Suprapubic skin (tissue), 4 donors: ENCODE data around the gene CACNG7. TPM values are rescaled to one million over a fixed set of nuclear protein-coding genes. Genes with fewer than 3 reads are reported as not detected.

Source experiments
- DNase-seq, 2 donors: peaks; one replicate each; pipeline ENCODE4 v3.0.0-alpha.2; 2019; ENCODE audit warnings: low spot score in 2 of 2
- H3K27ac ChIP-seq: fragments of 200-600 bp; sonication (generic); one replicate; pipeline ENCODE4 v1.5.1; 2019
- H3K27me3 ChIP-seq: fragments of 200-600 bp; sonication (generic); one replicate; pipeline ENCODE4 v1.5.1; 2019
- H3K36me3 ChIP-seq: fragments of 200-600 bp; sonication (generic); one replicate; pipeline ENCODE4 v1.5.1; 2019
- H3K4me1 ChIP-seq: fragments of 200-600 bp; sonication (generic); one replicate; pipeline ENCODE4 v1.5.1; 2019
- H3K4me3 ChIP-seq: fragments of 200-600 bp; sonication (generic); one replicate; pipeline ENCODE4 v1.5.1; 2019; ENCODE audit warnings: mild to moderate bottlenecking
- H3K9me3 ChIP-seq: fragments of 200-600 bp; sonication (generic); one replicate; pipeline ENCODE4 v1.5.1; 2019
- EP300 ChIP-seq: sonication (generic); formaldehyde crosslinking; IDR thresholded peaks from one replicate; pipeline ENCODE4 v1.6.1; 2017; ENCODE audit warnings: antibody characterized with exemption
- POLR2A ChIP-seq, 2 donors: fragments of 450-650 bp; IDR thresholded peaks; one replicate each; pipeline ENCODE4 v1.6.1; 2017; ENCODE audit warnings: antibody characterized with exemption in 2 of 2, mild to moderate bottlenecking in 2 of 2, moderate library complexity in 2 of 2
- POLR2AphosphoS5 ChIP-seq, 3 donors: sonication (generic); formaldehyde crosslinking; IDR thresholded peaks; one replicate each; pipeline ENCODE4 v1.6.1; 2017; ENCODE audit warnings: antibody characterized with exemption in 3 of 3
- WGBS: methylation state at CpG from one replicate; pipeline ENCODE4 v1.1.5; 2018; 5-methylcytosine and 5-hydroxymethylcytosine counted together
- total RNA-seq, 4 donors: library from RNA; depleted of rRNA; stranded (reverse); fragments of >200 nt; gene quantifications; one replicate each; pipeline ENCODE4 v1.1.0, GENCODE V29; 2016
- TF ChIP-seq, protein P1 (sequence below), 2 donors: fragments of 200-600 bp in 1 of 2; fragments of 450-650 bp in 1 of 2; sonication (generic) in 1 of 2; IDR thresholded peaks; one replicate each; pipeline ENCODE4 v1.5.1; 2016 to 2019; ENCODE audit warnings: antibody characterized with exemption in 2 of 2, mild to moderate bottlenecking in 1 of 2, moderate library complexity in 1 of 2

The CACNG7 gene
- total RNA-seq, 4 donors from 2014 or later = not detected

DNA sequence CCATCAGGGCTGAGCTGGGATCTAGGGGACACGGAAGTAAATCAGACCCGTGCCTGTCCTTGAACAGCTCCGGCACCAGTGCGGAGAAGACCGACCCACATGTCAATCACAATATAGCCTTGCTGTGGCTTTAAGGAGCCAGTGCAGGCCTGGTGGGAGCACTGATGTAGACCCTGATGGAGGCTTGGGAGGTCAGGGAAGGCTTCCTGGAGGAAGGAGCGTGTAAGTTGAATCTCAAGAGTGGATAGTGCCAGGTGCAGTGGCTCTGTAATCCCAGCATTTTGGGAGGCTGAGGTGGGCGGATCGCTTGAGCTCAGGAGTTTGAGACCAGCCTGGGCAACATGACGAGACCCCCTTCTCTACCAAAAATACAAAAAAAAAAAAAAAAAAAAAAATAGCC, 42.9 kb downstream of the CACNG7 start:
- Histone ChIP-seq H3K4me1 (no peaks in the 10 kb centered on the region), H3K9me3 (no peaks in the 10 kb centered on the region), H3K4me3 (no peak overlapping the region), H3K36me3 (no peaks in the 10 kb centered on the region), H3K27ac (no peak overlapping the region), H3K27me3 (peaks cover 62% of the 10 kb centered on the region)
- DNase-seq = no peak
- 90% methylated on average over 6 of the region's 9 CpGs for WGBS
- no peak for TF ChIP-seq EP300
- TF ChIP-seq POLR2AphosphoS5 (IDR thresholded peaks at IDR 0.05) = no peak
- no peak for TF ChIP-seq POLR2A (IDR thresholded peaks at IDR 0.05)
- TF ChIP-seq, protein P1, sequence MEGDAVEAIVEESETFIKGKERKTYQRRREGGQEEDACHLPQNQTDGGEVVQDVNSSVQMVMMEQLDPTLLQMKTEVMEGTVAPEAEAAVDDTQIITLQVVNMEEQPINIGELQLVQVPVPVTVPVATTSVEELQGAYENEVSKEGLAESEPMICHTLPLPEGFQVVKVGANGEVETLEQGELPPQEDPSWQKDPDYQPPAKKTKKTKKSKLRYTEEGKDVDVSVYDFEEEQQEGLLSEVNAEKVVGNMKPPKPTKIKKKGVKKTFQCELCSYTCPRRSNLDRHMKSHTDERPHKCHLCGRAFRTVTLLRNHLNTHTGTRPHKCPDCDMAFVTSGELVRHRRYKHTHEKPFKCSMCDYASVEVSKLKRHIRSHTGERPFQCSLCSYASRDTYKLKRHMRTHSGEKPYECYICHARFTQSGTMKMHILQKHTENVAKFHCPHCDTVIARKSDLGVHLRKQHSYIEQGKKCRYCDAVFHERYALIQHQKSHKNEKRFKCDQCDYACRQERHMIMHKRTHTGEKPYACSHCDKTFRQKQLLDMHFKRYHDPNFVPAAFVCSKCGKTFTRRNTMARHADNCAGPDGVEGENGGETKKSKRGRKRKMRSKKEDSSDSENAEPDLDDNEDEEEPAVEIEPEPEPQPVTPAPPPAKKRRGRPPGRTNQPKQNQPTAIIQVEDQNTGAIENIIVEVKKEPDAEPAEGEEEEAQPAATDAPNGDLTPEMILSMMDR (IDR thresholded peaks at IDR 0.05) = no peak

DNA sequence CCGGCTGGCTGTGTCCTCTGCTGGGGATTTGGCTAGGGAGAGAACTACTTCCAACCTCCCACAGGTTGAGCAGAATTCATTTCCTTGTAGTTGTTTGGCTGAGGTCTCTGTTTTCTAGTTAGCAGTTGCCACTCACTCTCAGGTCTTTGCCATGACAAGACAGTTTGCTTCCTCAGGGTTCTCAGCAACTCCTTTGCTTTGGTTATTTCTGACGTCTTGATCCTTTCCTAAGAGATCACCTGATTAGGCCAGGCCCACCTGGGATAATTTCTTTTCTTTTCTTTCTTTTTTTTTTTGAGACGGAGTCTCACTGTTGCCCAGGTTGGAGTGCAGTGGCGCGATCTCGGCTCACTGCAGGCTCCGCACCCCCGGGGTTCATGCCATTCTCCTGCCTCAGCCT, 44.3 kb downstream of the CACNG7 start:
- 78% methylated on average over 8 of the region's 8 CpGs for WGBS
- TF ChIP-seq POLR2A (IDR thresholded peaks at IDR 0.05) = no peak
- TF ChIP-seq, protein P1 (IDR thresholded peaks at IDR 0.05) = no peak
- no peak for TF ChIP-seq EP300
- no peak for TF ChIP-seq POLR2AphosphoS5 (IDR thresholded peaks at IDR 0.05)
- no peaks in the 10 kb centered on the region for H3K4me1 ChIP-seq
- H3K27ac ChIP-seq = no peak overlapping the region
- peaks cover 68% of the 10 kb centered on the region for H3K27me3 ChIP-seq
- H3K4me3 ChIP-seq = no peak overlapping the region
- H3K9me3 ChIP-seq = no peaks in the 10 kb centered on the region
- no peaks in the 10 kb centered on the region for H3K36me3 ChIP-seq
- DNase-seq = no peak

DNA sequence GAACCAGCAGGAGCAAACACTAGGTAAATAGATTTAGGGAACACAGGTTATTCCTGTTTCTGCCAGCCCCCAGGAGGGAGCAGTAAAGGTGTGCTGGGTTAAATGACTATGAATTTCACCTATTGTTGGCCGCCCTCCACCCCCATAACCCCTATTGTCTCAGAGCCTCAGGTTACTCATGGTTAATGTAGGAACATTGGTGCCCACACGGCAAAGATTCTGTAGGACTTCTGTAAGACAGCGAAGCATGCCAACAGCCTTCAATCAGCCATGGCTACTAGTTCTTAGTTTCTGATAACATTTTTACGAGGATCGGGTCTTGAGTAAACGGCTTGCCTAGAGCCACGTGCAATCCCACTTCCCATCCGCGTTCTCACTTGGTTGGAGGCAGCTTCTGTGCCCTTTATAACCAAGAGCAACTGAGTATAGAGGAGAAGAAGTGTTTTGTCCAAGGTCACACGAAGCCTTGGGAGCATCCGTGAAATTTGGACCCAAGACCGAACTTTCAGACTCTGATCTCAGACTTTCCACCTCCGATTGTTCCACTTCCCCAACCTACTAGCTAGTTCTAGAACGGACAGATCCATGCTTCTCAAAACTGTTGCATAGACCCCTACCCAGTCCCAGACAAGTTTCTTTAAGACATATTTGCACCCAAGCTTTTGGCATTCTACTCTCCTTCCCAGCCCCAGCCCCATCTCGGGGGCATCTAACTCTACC, 48.5 kb downstream of the CACNG7 start:
- WGBS = 3% methylated on average over 15 of the region's 15 CpGs

DNA sequence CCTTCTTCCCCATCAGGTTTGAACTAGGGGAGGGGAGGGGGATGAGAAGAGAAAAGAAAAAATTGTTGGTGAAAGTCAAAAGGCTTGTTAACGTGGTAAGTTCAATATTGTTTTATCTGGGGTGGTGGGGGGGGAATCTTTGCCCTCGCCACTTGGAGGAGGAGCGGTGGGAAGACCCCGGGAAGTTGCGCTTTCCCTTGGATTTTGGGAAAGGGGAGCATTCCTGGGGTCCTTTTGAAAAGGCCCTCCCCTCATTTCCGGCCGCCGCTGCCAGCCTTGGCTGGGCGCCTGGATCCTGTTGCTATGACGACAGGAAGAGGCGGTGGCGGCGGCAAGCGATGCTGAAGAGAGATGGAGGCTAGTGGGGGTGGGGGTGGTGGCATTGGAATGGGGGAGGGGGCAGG, 49.1 kb downstream of the CACNG7 start:
- Histone ChIP-seq H3K4me1 (peaks cover 5% of the 10 kb centered on the region), H3K27ac (no peak overlapping the region), H3K27me3 (peaks cover 96% of the 10 kb centered on the region), H3K9me3 (no peaks in the 10 kb centered on the region), H3K4me3 (no peak overlapping the region), H3K36me3 (no peaks in the 10 kb centered on the region)
- 6% methylated on average over 14 of the region's 14 CpGs for WGBS
- no peak for DNase-seq
- TF ChIP-seq POLR2AphosphoS5 (IDR thresholded peaks at IDR 0.05) = no peak
- TF ChIP-seq POLR2A (IDR thresholded peaks at IDR 0.05) = no peak
- TF ChIP-seq EP300 = no peak
- TF ChIP-seq, protein P1 (IDR thresholded peaks at IDR 0.05) = no peak

More for the DNA sequence above, 48.5 kb downstream of the CACNG7 start:
- Histone ChIP-seq H3K36me3 (no peaks in the 10 kb centered on the region), H3K27me3 (peaks cover 92% of the 10 kb centered on the region), H3K4me3 (no peak overlapping the region), H3K27ac (no peak overlapping the region), H3K9me3 (no peaks in the 10 kb centered on the region), H3K4me1 (no peaks in the 10 kb centered on the region)
- DNase-seq = no peak
- TF ChIP-seq, protein P1 (IDR thresholded peaks at IDR 0.05) = no peak
- TF ChIP-seq EP300 (no peak), POLR2A (IDR thresholded peaks at IDR 0.05) (no peak), POLR2AphosphoS5 (IDR thresholded peaks at IDR 0.05) (no peak)

DNA sequence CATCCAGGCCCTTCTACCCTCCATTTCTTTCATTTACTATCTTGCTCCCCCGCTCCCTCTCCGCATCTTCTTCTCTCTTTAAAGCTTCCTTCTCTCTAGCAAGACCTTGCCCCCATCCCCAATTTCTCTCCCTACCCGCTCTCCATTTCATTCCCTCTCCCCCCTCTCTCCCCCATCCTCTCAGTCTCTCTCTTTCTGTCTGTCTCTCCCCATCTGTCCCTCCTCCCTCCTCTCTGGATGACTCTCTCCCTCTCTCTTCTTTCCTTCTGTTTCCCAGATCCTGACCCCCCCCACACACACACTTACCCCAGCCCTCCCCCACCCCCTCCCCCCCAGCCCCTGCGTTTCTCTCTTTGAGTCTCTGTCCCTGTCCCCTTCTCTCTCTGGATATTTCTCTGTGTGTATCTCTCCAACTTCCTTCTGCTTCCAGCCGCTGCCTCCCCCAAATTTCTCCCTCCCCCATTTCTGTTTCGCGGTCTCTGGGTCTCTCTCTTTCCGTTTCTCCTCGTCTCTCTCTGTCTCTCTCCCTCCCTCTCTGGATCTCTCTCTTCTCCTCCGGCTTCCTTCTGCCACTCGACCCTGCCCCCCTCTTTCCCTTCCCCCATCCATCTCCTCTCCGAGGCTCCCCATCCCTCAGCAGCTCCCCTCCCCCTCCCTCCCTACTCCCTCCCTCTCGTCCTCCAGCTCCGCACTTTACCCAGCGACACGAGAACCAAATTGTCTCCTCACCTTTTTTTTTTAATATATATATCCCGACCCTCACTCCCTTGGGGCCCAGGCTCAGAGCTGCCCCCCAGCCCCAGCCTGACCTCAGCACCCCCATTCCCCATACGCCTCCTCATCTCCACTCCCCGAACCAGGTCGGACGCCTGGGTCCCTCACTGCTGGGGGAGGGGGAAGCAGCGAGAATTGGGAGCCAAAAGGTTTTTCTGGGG, 50.0 kb downstream of the CACNG7 start:
- Histone ChIP-seq H3K36me3 (no peaks in the 10 kb centered on the region), H3K27ac (no peak overlapping the region), H3K4me3 (no peak overlapping the region), H3K27me3 (peaks cover 98% of the 10 kb centered on the region), H3K9me3 (no peaks in the 10 kb centered on the region), H3K4me1 (peaks cover 6% of the 10 kb centered on the region)
- TF ChIP-seq EP300 (no peak), POLR2A (IDR thresholded peaks at IDR 0.05) (no peak), POLR2AphosphoS5 (IDR thresholded peaks at IDR 0.05) (no peak)
- TF ChIP-seq, protein P1 (IDR thresholded peaks at IDR 0.05) = no peak
- no peak for DNase-seq
- under 1% methylated on average over 17 of the region's 22 CpGs for WGBS
